Calu3 (cell line): ENCODE data around the gene PNRC1. TPM values are rescaled to one million over a fixed set of nuclear protein-coding genes. Genes with fewer than 3 reads are reported as not detected.

Experiments
- BruUV-seq: library from RNA; stranded (reverse); fragments of 400-500 nt; replicated peaks from 2 replicates; lab custom pipeline; 2021; lab: Mats Ljungman, UMichigan
- CTCF ChIA-PET: fragments of 300-600 bp; sonication (Branson Sonifier 250); formaldehyde crosslinking; loops from one replicate; lab custom pipeline; 2022; ENCODE audit warnings: antibody characterized with exemption; lab: Charles Lee
- DNase-seq: peaks from one replicate; pipeline ENCODE4 v3.0.0; 2022
- H3K27ac Mint-ChIP-seq: one replicate; pipeline ENCODE4 v1.8.0; 2022; ENCODE audit warnings: mixed read lengths; ENCODE audit not compliant: unreplicated experiment
- H3K27me3 Mint-ChIP-seq: one replicate; pipeline ENCODE4 v1.8.0; 2022; ENCODE audit warnings: mixed read lengths; ENCODE audit not compliant: unreplicated experiment
- H3K36me3 Mint-ChIP-seq: one replicate; pipeline ENCODE4 v1.8.0; 2022; ENCODE audit warnings: mild to moderate bottlenecking, moderate library complexity, mixed read lengths; ENCODE audit not compliant: insufficient read depth, unreplicated experiment
- H3K4me1 Mint-ChIP-seq: one replicate; pipeline ENCODE4 v1.8.0; 2022; ENCODE audit warnings: mild to moderate bottlenecking, low read depth, mixed read lengths; ENCODE audit not compliant: unreplicated experiment
- H3K4me3 Mint-ChIP-seq: one replicate; pipeline ENCODE4 v1.8.0; 2022; ENCODE audit warnings: mild to moderate bottlenecking, low read depth, moderate library complexity, mixed read lengths; ENCODE audit not compliant: unreplicated experiment
- H3K9me3 Mint-ChIP-seq: one replicate; pipeline ENCODE4 v1.8.0; 2022; ENCODE audit warnings: low read depth, mixed read lengths; ENCODE audit not compliant: unreplicated experiment
- intact Hi-C: fragments of 100-400 bp; cut with micrococcal nuclease; formaldehyde crosslinking; loops from one replicate; pipeline ENCODE4 v1.10.0; 2022; ENCODE audit not compliant: unreplicated experiment
- total RNA-seq: library from RNA; stranded (reverse); gene quantifications from 2 replicates; pipeline ENCODE4 v1.2.3, GENCODE V29; 2022
- TF ChIP-seq, protein P1 (sequence below): fragments of 200-600 bp; IDR thresholded peaks from one replicate; pipeline ENCODE4 v1.8.0; 2022; ENCODE audit warnings: antibody characterized with exemption; ENCODE audit not compliant: unreplicated experiment

PNRC1 gene
- total RNA-seq, 1 experiment from 2014 or later: 45.4 TPM

DNA sequence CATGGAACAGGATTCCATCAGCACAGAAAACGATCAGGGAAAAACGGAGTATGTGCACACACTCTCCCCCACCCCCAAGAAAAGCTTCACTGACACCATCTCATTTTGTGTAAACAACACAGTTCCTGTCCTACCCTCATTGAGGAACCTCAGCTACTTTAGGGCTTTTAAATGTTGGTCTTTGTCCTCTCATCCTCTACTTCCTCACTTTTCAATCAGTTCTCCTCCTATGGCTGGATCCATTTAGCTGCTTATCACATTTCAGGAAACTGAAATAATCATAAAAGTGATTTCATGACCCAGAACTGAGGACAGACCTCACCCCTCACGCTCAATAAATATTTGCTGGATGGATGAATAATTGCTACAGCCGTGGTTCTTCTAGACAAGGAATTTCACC, 33.1 kb upstream of the PNRC1 start:
- TF ChIP-seq, protein P1, sequence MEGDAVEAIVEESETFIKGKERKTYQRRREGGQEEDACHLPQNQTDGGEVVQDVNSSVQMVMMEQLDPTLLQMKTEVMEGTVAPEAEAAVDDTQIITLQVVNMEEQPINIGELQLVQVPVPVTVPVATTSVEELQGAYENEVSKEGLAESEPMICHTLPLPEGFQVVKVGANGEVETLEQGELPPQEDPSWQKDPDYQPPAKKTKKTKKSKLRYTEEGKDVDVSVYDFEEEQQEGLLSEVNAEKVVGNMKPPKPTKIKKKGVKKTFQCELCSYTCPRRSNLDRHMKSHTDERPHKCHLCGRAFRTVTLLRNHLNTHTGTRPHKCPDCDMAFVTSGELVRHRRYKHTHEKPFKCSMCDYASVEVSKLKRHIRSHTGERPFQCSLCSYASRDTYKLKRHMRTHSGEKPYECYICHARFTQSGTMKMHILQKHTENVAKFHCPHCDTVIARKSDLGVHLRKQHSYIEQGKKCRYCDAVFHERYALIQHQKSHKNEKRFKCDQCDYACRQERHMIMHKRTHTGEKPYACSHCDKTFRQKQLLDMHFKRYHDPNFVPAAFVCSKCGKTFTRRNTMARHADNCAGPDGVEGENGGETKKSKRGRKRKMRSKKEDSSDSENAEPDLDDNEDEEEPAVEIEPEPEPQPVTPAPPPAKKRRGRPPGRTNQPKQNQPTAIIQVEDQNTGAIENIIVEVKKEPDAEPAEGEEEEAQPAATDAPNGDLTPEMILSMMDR: no peak
- CTCF ChIA-PET: interaction anchor here (0.6 kb wide), 1 partner anchor 27 kb away, joined by 5 read pairs; no protein-coding TSS in a partner anchor
- no peak for DNase-seq
- H3K4me1 Mint-ChIP-seq: no peaks in the 10 kb centered on the region
- H3K36me3 Mint-ChIP-seq: no peaks in the 10 kb centered on the region
- no peak overlapping the region for H3K27ac Mint-ChIP-seq
- intact Hi-C loops: no loop called here
- BruUV-seq: no TSS peak
- no peaks in the 10 kb centered on the region for H3K9me3 Mint-ChIP-seq
- H3K4me3 Mint-ChIP-seq: no peak overlapping the region
- H3K27me3 Mint-ChIP-seq: no peaks in the 10 kb centered on the region

- no peak overlapping the region for H3K27ac Mint-ChIP-seq
- intact Hi-C loops: loop anchor here (1.0 kb wide), 1 partner anchor 19 kb away; no protein-coding TSS in a partner anchor
Measured at GRCh38 chr6:89048288-89048923, 32.1 kb upstream of the PNRC1 start.

GRCh38 chr6:89048985-89049384, 31.6 kb upstream of the PNRC1 start:
- no TSS peak for BruUV-seq
- intact Hi-C loops: loop anchor here (1.0 kb wide), 1 partner anchor 18 kb away; no protein-coding TSS in a partner anchor
- TF ChIP-seq, protein P1: no peak
- no peak for DNase-seq
- H3K9me3 Mint-ChIP-seq: no peaks in the 10 kb centered on the region
- H3K27ac Mint-ChIP-seq: no peak overlapping the region
- no peaks in the 10 kb centered on the region for H3K27me3 Mint-ChIP-seq
- H3K4me1 Mint-ChIP-seq: no peaks in the 10 kb centered on the region
- no peak overlapping the region for H3K4me3 Mint-ChIP-seq
- CTCF ChIA-PET: no interaction called here
- no peaks in the 10 kb centered on the region for H3K36me3 Mint-ChIP-seq

More at GRCh38 chr6:89048288-89048923, 32.1 kb upstream of the PNRC1 start:
- Mint-ChIP-seq H3K4me1 (no peaks in the 10 kb centered on the region), H3K4me3 (no peak overlapping the region), H3K36me3 (no peaks in the 10 kb centered on the region), H3K27me3 (no peaks in the 10 kb centered on the region), H3K9me3 (no peaks in the 10 kb centered on the region)
- no peak for DNase-seq
- BruUV-seq: no TSS peak
- CTCF ChIA-PET: no interaction called here
- TF ChIP-seq, protein P1: no peak

GRCh38 chr6:89050155-89050554, 30.4 kb upstream of the PNRC1 start:
- no TSS peak for BruUV-seq
- no peak overlapping the region for H3K4me3 Mint-ChIP-seq
- H3K27me3 Mint-ChIP-seq: no peaks in the 10 kb centered on the region
- CTCF ChIA-PET: interaction anchor here (0.6 kb wide), 2 partner anchors 26 to 124 kb away, joined by 3 to 6 read pairs; no protein-coding TSS in a partner anchor
- no peak overlapping the region for H3K27ac Mint-ChIP-seq
- intact Hi-C loops: no loop called here
- H3K36me3 Mint-ChIP-seq: no peaks in the 10 kb centered on the region
- no peaks in the 10 kb centered on the region for H3K9me3 Mint-ChIP-seq
- DNase-seq: no peak
- no peaks in the 10 kb centered on the region for H3K4me1 Mint-ChIP-seq
- TF ChIP-seq, protein P1: no peak
